Stomach (tissue), 9 donors: ENCODE results near the gene TXNDC5. TPM values are rescaled to one million over a fixed set of nuclear protein-coding genes. Genes with fewer than 3 reads are reported as not detected.
A peak's percentile ranks its signal among the peaks of the same experiment; 100 is the strongest.

Experiments used
- DNase-seq, 2 donors: peaks; one replicate each; pipeline versions ENCODE4 v3.0.0 to v3.0.0-alpha.2; 2013 to 2019
- H3K27ac ChIP-seq, 5 donors: fragments of 200-600 bp in 4 of 5; sonication (generic) in 4 of 5; one replicate each; pipeline ENCODE4 v1.5.1; 2013 to 2019; ENCODE audit warnings: mild to moderate bottlenecking in 1 of 5, moderate library complexity in 1 of 5
- H3K27me3 ChIP-seq, 3 donors: fragments of 200-600 bp; sonication (generic); one replicate each; pipeline ENCODE4 v1.5.1; 2017 to 2019; ENCODE audit warnings: mixed run types in 1 of 3
- H3K36me3 ChIP-seq, 4 donors: fragments of 200-600 bp; sonication (generic); 1 replicate in 3 of 4; 2 replicates in 1 of 4; pipeline ENCODE4 v1.5.1; 2016 to 2019
- H3K4me1 ChIP-seq, 4 donors: fragments of 200-600 bp; sonication (generic); one replicate each; pipeline ENCODE4 v1.5.1; 2016 to 2019
- H3K4me3 ChIP-seq, 4 donors: fragments of 200-600 bp; sonication (generic) in 3 of 4; one replicate each; pipeline ENCODE4 v1.5.1; 2016 to 2019; ENCODE audit warnings: mild to moderate bottlenecking in 1 of 4
- H3K9me3 ChIP-seq, 4 donors: fragments of 200-600 bp; sonication (generic); one replicate each; pipeline ENCODE4 v1.5.1; 2016 to 2019
- CTCF ChIP-seq, 7 experiments: fragments of 450-650 bp in 4 of 7; fragments of 200-600 bp in 3 of 7; sonication (generic) in 3 of 7; IDR thresholded peaks; one replicate each; pipeline ENCODE4 v1.5.1; 2016 to 2019; ENCODE audit warnings: antibody characterized with exemption in 7 of 7, control low read depth in 2 of 7, mild to moderate bottlenecking in 1 of 7
- EP300 ChIP-seq: sonication (generic); formaldehyde crosslinking; IDR thresholded peaks from one replicate; pipeline ENCODE4 v1.6.1; 2017; ENCODE audit warnings: antibody characterized with exemption
- POLR2A ChIP-seq, 4 donors: fragments of 450-650 bp; IDR thresholded peaks; one replicate each; pipeline ENCODE4 v1.6.1; 2016; ENCODE audit warnings: antibody characterized with exemption in 4 of 4, control low read depth in 2 of 4, mild to moderate bottlenecking in 1 of 4, moderate library complexity in 1 of 4
- POLR2AphosphoS5 ChIP-seq, 3 donors: sonication (generic); formaldehyde crosslinking; IDR thresholded peaks; one replicate each; pipeline ENCODE4 v1.6.1; 2016; ENCODE audit warnings: antibody characterized with exemption in 3 of 3
- WGBS, 5 donors: extraction: QIAGEN DNeasy Blood & Tissue Kit in 3 of 5; methylation state at CpG; one replicate each; pipeline versions ENCODE4 v1.1.5 to v1.1.7; 2013 to 2018; 5-methylcytosine and 5-hydroxymethylcytosine counted together
- intact Hi-C: fragments of 100-400 bp; cut with DNase I; formaldehyde crosslinking; loops from one replicate; pipeline ENCODE4 v1.15.1; 2023; ENCODE audit warnings: low total_unique reads
- polyA plus RNA-seq, 3 donors: library from polyadenylated mRNA; stranded (reverse); fragments of 200-250 nt; gene quantifications; one replicate each; pipeline ENCODE4 v1.2.3, GENCODE V29; 2013
- total RNA-seq, 5 donors: library from RNA; depleted of rRNA; stranded (reverse); fragments of >200 nt; gene quantifications; one replicate each; pipeline versions ENCODE4 v1.1.0 to v1.2.3, GENCODE V29; 2014 to 2016
- donor health status: healthy with polysubstance abuse.
- donor health status: Bipolar disorder and iron deficiency.
- donor health status: healthy.

Gene TXNDC5
- total and polyA plus RNA-seq, 8 donors: 27.4 to 260 (median 48.2) TPM

DNA sequence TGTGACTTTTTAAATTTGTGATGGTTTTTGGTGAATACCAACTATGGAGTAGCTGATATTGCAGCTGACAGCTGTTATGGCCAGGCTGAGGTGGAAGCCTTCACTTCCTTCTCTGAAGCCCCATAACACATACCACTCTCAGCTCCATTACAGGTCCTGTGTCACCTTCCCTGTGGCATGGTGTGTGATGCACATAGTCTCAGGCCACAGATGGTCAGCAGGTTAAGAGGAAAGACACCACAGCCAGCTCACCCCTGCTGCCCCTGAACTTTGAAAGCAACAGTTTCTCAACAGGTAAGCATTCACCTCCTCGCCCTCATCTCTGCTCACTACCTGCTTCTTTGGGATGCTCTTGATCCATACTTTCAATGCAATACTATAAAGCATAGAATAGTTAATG, 7.7 kb downstream of the TXNDC5 start:
- no peak for DNase-seq
- WGBS, 5 donors: 78 to 100% (median 96%) methylated on average over 1 of the region's 1 CpG
- Histone ChIP-seq H3K4me1 (peaks cover 0 to 28% (median 15%) of the 10 kb centered on the region in 4 donors), H3K27me3 (no peaks in the 10 kb centered on the region), H3K9me3 (no peaks in the 10 kb centered on the region), H3K27ac (no peak overlapping the region), H3K36me3 (peaks cover 49 to 71% (median 69%) of the 10 kb centered on the region in 4 donors), H3K4me3 (no peak overlapping the region)
- no peak for TF ChIP-seq EP300
- TF ChIP-seq POLR2AphosphoS5 (IDR thresholded peaks at IDR 0.05): no peak
- TF ChIP-seq CTCF (IDR thresholded peaks at IDR 0.05): no peak
- no peak for TF ChIP-seq POLR2A (IDR thresholded peaks at IDR 0.05)
- intact Hi-C loops: no loop called here

- no peaks in the 10 kb centered on the region for H3K27me3 ChIP-seq
- intact Hi-C loops: no loop called here
- H3K27ac ChIP-seq: no peak overlapping the region
- TF ChIP-seq POLR2A (IDR thresholded peaks at IDR 0.05) (no peak), POLR2AphosphoS5 (IDR thresholded peaks at IDR 0.05) (no peak), CTCF (IDR thresholded peaks at IDR 0.05) (no peak), EP300 (no peak)
- no peak overlapping the region for H3K4me3 ChIP-seq
- H3K4me1 ChIP-seq: peaks cover 0 to 21% (median 8%) of the 10 kb centered on the region in 4 donors
- WGBS, 5 donors: 81 to 90% (median 83%) methylated on average over 8 of the region's 8 CpGs
- H3K36me3 ChIP-seq: peaks cover 55 to 77% (median 76%) of the 10 kb centered on the region in 4 donors
- DNase-seq: no peak
- no peaks in the 10 kb centered on the region for H3K9me3 ChIP-seq
Observed at GRCh38 chr6:7902221-7902620, 8.4 kb downstream of the TXNDC5 start.

- Histone ChIP-seq H3K4me1 (peaks cover 0 to 17% (median 6%) of the 10 kb centered on the region in 4 donors), H3K9me3 (no peaks in the 10 kb centered on the region), H3K4me3 (no peak overlapping the region), H3K27ac (no peak overlapping the region), H3K27me3 (no peaks in the 10 kb centered on the region), H3K36me3 (peaks cover 55 to 81% (median 79%) of the 10 kb centered on the region in 4 donors)
- intact Hi-C loops: no loop called here
- 61 to 70% (median 66%) methylated on average over 4 of the region's 4 CpGs for WGBS, 5 donors
- no peak for DNase-seq
- no peak for TF ChIP-seq POLR2AphosphoS5 (IDR thresholded peaks at IDR 0.05)
- TF ChIP-seq POLR2A (IDR thresholded peaks at IDR 0.05): no peak
- TF ChIP-seq CTCF (IDR thresholded peaks at IDR 0.05): no peak
- no peak for TF ChIP-seq EP300
Observed at GRCh38 chr6:7901780-7902179, 8.8 kb downstream of the TXNDC5 start.

- intact Hi-C loops: no loop called here
- H3K27ac ChIP-seq: no peak overlapping the region
- no peaks in the 10 kb centered on the region for H3K9me3 ChIP-seq
- H3K27me3 ChIP-seq: no peaks in the 10 kb centered on the region
- DNase-seq: no peak
- peaks cover 62 to 89% (median 86%) of the 10 kb centered on the region in 4 donors for H3K36me3 ChIP-seq
- peaks cover 0 to 14% (median 5%) of the 10 kb centered on the region in 4 donors for H3K4me1 ChIP-seq
- H3K4me3 ChIP-seq: no peak overlapping the region
- TF ChIP-seq POLR2A (IDR thresholded peaks at IDR 0.05) (no peak), POLR2AphosphoS5 (IDR thresholded peaks at IDR 0.05) (peak in 1 of 3 donors; percentile 18), EP300 (no peak), CTCF (IDR thresholded peaks at IDR 0.05) (no peak)
- WGBS, 5 donors: 46 to 74% (median 62%) methylated on average over 9 of the region's 9 CpGs
Observed at GRCh38 chr6:7901056-7901455, 9.5 kb downstream of the TXNDC5 start.
